GM19438 (cell line): ENCODE measurements around the gene SLC4A11.

Experiments used
- ATAC-seq: cut with Tn5 transposase; IDR thresholded peaks from one replicate; pipeline ENCODE4 v1.9.1; 2021; ENCODE audit warnings: low read depth; ENCODE audit not compliant: unreplicated experiment

Gene SLC4A11

DNA sequence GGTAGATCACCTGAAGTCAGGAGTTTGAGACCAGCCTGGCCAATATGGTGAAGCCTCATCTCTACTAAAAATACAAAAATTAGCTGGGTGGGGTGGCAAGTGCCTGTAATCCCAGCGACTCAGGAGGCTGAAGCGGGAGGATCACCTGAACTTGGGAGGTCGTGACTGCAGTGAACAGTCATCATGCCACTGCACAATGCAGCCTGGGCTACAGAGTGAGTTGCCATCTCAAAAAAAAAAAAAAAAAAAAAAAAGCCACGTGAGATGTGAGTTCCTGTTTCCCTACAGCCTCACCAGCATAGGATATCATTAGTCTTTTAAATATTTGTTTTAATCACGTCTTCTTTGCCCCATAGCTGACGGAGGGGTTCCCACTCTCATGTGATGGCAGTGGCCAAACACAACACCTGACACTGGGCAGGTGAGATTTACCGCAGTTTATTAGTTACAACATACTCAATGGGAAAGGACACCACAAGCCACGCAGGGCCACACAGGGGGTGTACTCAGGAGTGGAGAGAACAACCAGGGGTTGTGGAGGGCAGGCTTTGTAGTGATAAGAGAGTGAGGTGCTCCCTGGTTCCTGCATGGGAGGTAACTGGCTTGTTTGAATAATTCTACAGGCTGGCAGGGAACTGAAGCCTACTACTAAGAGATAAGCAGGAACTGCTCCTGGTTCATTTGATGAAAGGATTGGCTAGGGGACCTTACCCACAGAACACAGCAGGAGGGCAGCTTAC lies 61.1 kb downstream of the SLC4A11 start:
- ATAC-seq: no peak
